Endothelial cell of umbilical vein (primary cell): ENCODE data around the gene PARP8. TPM values are rescaled to one million over a fixed set of nuclear protein-coding genes. Genes with fewer than 3 reads are reported as not detected.
"Not testable (repeated sequence)": the region's sequence is repeated elsewhere in the genome, so short reads cannot be mapped to it uniquely, and the experiment has no call there.

Source experiments
- BruUV-seq: library from RNA; stranded (reverse); fragments of 400-500 nt; replicated peaks from 2 replicates; lab custom pipeline; 2021; lab: Mats Ljungman, UMichigan
- CTCF ChIA-PET: fragments of 300-600, 350-600 bp; sonication (Branson Sonifier 250); formaldehyde crosslinking; loops from one replicate; lab custom pipeline; 2021; ENCODE audit warnings: antibody characterized with exemption, inconsistent platforms; lab: Charles Lee
- POLR2A ChIA-PET: fragments of 300-600, 350-600 bp; sonication (Branson Sonifier 250); formaldehyde crosslinking; loops from one replicate; lab custom pipeline; 2021; ENCODE audit warnings: antibody characterized with exemption, inconsistent platforms; lab: Charles Lee
- DNase-seq: peaks from one replicate; pipeline ENCODE4 v3.0.0-alpha.2; 2011; ENCODE audit warnings: low read depth, low spot score
- FAIRE-seq: peaks from 2 replicates; lab custom pipeline; 2011; peaks lifted over from hg19 to GRCh38; lab: Jason Lieb, UNC
- H2AFZ ChIP-seq: 2 replicates; pipeline ENCODE4 v1.6.0; 2012; ENCODE audit warnings: low read depth, low read length, control low read depth, inconsistent platforms
- H3K27ac ChIP-seq: 2 replicates; pipeline ENCODE4 v1.5.1; 2011; ENCODE audit warnings: low read depth, mild to moderate bottlenecking, control low read depth, low read length, moderate library complexity; ENCODE audit not compliant: insufficient read depth
- H3K27me3 ChIP-seq, 2 experiments: 2 replicates each; pipeline versions ENCODE4 v1.6.0 to v1.6.1; 2011; ENCODE audit warnings: low read length in 2 of 2, mixed read lengths in 1 of 2; ENCODE audit not compliant: control insufficient read depth in 2 of 2, insufficient read depth in 2 of 2
- H3K36me3 ChIP-seq, 2 experiments: 2 replicates in 1 of 2; 3 replicates in 1 of 2; pipeline ENCODE4 v1.5.1; 2011; ENCODE audit warnings: low read length in 2 of 2, mild to moderate bottlenecking in 1 of 2, moderate library complexity in 1 of 2; ENCODE audit not compliant: control insufficient read depth in 2 of 2, insufficient read depth in 2 of 2; ENCODE audit errors: extremely low read depth in 1 of 2
- H3K4me1 ChIP-seq: 3 replicates; pipeline ENCODE4 v1.5.1; 2011; ENCODE audit warnings: mild to moderate bottlenecking, low read length; ENCODE audit not compliant: control insufficient read depth, insufficient read depth; ENCODE audit errors: extremely low read depth
- H3K4me2 ChIP-seq: 2 replicates; pipeline ENCODE4 v1.6.1; 2011; ENCODE audit warnings: low read length, control low read depth, mixed read lengths; ENCODE audit not compliant: insufficient read depth
- H3K4me3 ChIP-seq, 3 experiments: fragments of 200-600 bp in 1 of 3; sonication (generic), shearing (Covaris generic) in 1 of 3; replicated peaks in 1 of 3; 2 replicates each; pipeline ENCODE4 v1.5.1; 2011 to 2016; ENCODE audit warnings: control low read depth in 3 of 3, low read length in 3 of 3, mild to moderate bottlenecking in 2 of 3, inconsistent platforms in 1 of 3, low read depth in 1 of 3, moderate library complexity in 1 of 3; ENCODE audit not compliant: insufficient read depth in 1 of 3
- H3K79me2 ChIP-seq: 2 replicates; pipeline ENCODE4 v1.6.0; 2012; ENCODE audit warnings: low read length, inconsistent platforms; ENCODE audit not compliant: control insufficient read depth, insufficient read depth
- H3K9ac ChIP-seq: replicated peaks from 2 replicates; pipeline ENCODE3; 2011; ENCODE audit warnings: low read length, control low read depth; ENCODE audit not compliant: insufficient read depth; ENCODE audit errors: extremely low read depth
- H3K9me1 ChIP-seq: replicated peaks from 3 replicates; pipeline ENCODE4 v1.6.0; 2011; ENCODE audit warnings: mild to moderate bottlenecking, low read length; ENCODE audit not compliant: control insufficient read depth, insufficient read depth; ENCODE audit errors: extremely low read depth
- H3K9me3 ChIP-seq: replicated peaks from 2 replicates; pipeline ENCODE4 v1.5.1; 2012; ENCODE audit warnings: low read length, inconsistent platforms; ENCODE audit not compliant: control insufficient read depth, insufficient read depth
- H4K20me1 ChIP-seq: replicated peaks from 2 replicates; pipeline ENCODE3; 2011; ENCODE audit warnings: mild to moderate bottlenecking, low read length; ENCODE audit not compliant: control insufficient read depth, insufficient read depth; ENCODE audit errors: extremely low read depth
- EZH2 ChIP-seq: IDR thresholded peaks from 2 replicates; pipeline ENCODE4 v1.6.1; 2012; ENCODE audit warnings: borderline replicate concordance, low read depth, mild to moderate bottlenecking, moderate library complexity, low read length, inconsistent platforms; ENCODE audit not compliant: severe bottlenecking
- FOS ChIP-seq: IDR thresholded peaks from 2 replicates; pipeline ENCODE4 v1.6.1; 2011; ENCODE audit warnings: mild to moderate bottlenecking, low read length, moderate library complexity, borderline replicate concordance; ENCODE audit not compliant: insufficient read depth
- GATA2 ChIP-seq: IDR thresholded peaks from 2 replicates; pipeline ENCODE4 v1.7.0; 2011; ENCODE audit warnings: low read depth, mild to moderate bottlenecking, moderate library complexity, mixed read lengths, low read length; ENCODE audit not compliant: insufficient read length, insufficient read depth
- JUN ChIP-seq: IDR thresholded peaks from 2 replicates; pipeline ENCODE4 v1.6.1; 2011; ENCODE audit warnings: borderline replicate concordance, low read depth; ENCODE audit not compliant: insufficient read length, insufficient read depth
- MYC ChIP-seq: IDR thresholded peaks from one replicate; pipeline ENCODE4 v1.6.1; 2011; ENCODE audit warnings: mild to moderate bottlenecking, low read depth, low read length
- POLR2A ChIP-seq: IDR thresholded peaks from 2 replicates; pipeline ENCODE4 v1.6.1; 2012; ENCODE audit warnings: low read depth, mild to moderate bottlenecking, control low read depth, low read length
- POLR2AphosphoS5 ChIP-seq: IDR thresholded peaks from 2 replicates; pipeline ENCODE4 v1.6.1; 2012; ENCODE audit warnings: low read depth, mild to moderate bottlenecking, control low read depth, low read length, moderate library complexity; ENCODE audit not compliant: insufficient read depth
- dilution Hi-C: fragments of 300-500 bp; cut with MboI; formaldehyde crosslinking; loops from one replicate; pipeline ENCODE4 v1.15.0; 2019; ENCODE audit warnings: low sequenced_read_pairs; ENCODE audit not compliant: extremely low pct_ligation_motif_present
- intact Hi-C: fragments of 100-400 bp; cut with micrococcal nuclease; formaldehyde crosslinking; loops from one replicate; pipeline ENCODE4 v1.10.0; 2022
- polyA plus RNA-seq, 4 experiments: library from polyadenylated mRNA; depleted of rRNA in 3 of 4; stranded (reverse) in 3 of 4; unstranded in 1 of 4; fragments of >200 nt; gene quantifications; 2 replicates each; pipeline versions ENCODE4 v1.2.1 to v1.2.3, GENCODE V29; 2011 to 2012; ENCODE audit warnings: missing spikeins in 1 of 4
- total RNA-seq: library from RNA; stranded (reverse); gene quantifications from 2 replicates; pipeline ENCODE4 v1.2.3, GENCODE V29; 2021
- TF ChIP-seq, protein P1 (sequence below), 2 donors: IDR thresholded peaks; 1 replicate in 1 of 2; 2 replicates in 1 of 2; pipeline ENCODE4 v1.5.1; 2011; ENCODE audit warnings: low read length in 2 of 2, mild to moderate bottlenecking in 2 of 2, moderate library complexity in 2 of 2, control low read depth in 1 of 2, inconsistent platforms in 1 of 2, low read depth in 1 of 2; ENCODE audit not compliant: insufficient read depth in 1 of 2; ENCODE audit errors: extremely low read depth in 1 of 2
- TF ChIP-seq, protein P2 (sequence below): IDR thresholded peaks from 2 replicates; pipeline ENCODE4 v1.6.1; 2011; ENCODE audit not compliant: insufficient read depth, insufficient read length

Gene PARP8
- total and polyA plus RNA-seq, 2 donors (not counting 3 experiments of a cell fraction or from before 2014, with no cell fraction given), result 0.03 to 0.60 TPM

DNA sequence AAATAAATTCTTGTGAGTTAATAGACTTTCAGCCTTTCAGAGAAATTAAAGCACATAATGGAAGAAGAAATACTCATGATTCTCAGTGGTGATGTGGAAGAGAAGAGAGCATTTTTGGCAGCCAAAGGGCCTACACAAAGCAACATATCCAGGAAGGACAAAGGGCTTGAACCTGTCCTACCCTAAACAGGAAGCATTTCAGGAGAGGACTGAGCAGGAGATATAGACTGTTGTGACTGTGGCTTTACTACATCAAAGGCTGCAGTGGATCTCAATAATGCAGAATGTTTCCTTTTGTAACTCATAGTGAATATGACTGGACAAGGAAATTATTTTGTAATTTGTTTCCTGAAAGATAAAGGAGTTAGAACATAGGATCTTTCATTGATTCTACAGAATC is 1.3 kb upstream of the PARP8 start:
- H3K27me3 ChIP-seq, result peaks cover 4 to 10% of the 10 kb centered on the region in 2 experiments
- CTCF ChIA-PET, result no interaction called here
- FAIRE-seq, result no peak

DNA sequence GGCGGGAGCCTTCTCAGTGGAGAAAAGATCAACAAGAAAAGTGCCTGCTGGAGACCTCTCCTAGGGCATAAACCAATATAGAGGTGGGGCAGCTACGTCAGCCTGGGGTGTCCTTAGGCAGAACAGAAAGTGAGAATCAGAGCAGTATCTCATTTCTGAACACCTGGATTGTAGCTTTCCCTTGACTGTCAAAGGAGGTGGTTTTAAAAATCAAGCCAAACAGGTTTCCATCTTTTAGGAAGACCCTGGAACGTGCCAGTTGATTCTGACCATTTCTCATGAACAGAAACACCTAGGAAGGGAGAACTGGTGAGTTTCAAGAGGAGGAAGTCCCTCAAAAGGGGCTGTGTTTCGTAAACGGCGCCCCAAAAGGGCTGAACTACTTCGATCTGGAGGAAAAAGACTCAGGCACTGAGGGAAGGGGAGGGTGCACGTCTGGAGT is 655 bp upstream of the PARP8 start:
- H3K9ac ChIP-seq, H3K4me3 ChIP-seq, POLR2A ChIA-PET, H3K9me1 ChIP-seq, H3K36me3 ChIP-seq, H3K4me2 ChIP-seq, H4K20me1 ChIP-seq, BruUV-seq, dilution Hi-C loops, H3K79me2 ChIP-seq, H2AFZ ChIP-seq, H3K27ac ChIP-seq, CTCF ChIA-PET, DNase-seq, H3K9me3 ChIP-seq, H3K4me1 ChIP-seq, FAIRE-seq, intact Hi-C loops: not testable (repeated sequence)
- H3K27me3 ChIP-seq, result peaks cover 4 to 10% of the 10 kb centered on the region in 2 experiments

More for the DNA sequence above, 1.3 kb upstream of the PARP8 start:
- Histone ChIP-seq H3K4me3 (no peak overlapping the region), H3K9me3 (no peaks in the 10 kb centered on the region), H3K4me2 (no peak overlapping the region), H2AFZ (no peak overlapping the region), H3K36me3 (no peaks in the 10 kb centered on the region), H3K9me1 (no peaks in the 10 kb centered on the region), H4K20me1 (no peaks in the 10 kb centered on the region), H3K9ac (no peak overlapping the region), H3K27ac (no peak overlapping the region), H3K4me1 (peaks cover 8% of the 10 kb centered on the region), H3K79me2 (no peaks in the 10 kb centered on the region)
- intact Hi-C loops (no loop called here), dilution Hi-C loops (no loop called here)
- POLR2A ChIA-PET, result no interaction called here
- DNase-seq, result no peak
- TF ChIP-seq, protein P1, sequence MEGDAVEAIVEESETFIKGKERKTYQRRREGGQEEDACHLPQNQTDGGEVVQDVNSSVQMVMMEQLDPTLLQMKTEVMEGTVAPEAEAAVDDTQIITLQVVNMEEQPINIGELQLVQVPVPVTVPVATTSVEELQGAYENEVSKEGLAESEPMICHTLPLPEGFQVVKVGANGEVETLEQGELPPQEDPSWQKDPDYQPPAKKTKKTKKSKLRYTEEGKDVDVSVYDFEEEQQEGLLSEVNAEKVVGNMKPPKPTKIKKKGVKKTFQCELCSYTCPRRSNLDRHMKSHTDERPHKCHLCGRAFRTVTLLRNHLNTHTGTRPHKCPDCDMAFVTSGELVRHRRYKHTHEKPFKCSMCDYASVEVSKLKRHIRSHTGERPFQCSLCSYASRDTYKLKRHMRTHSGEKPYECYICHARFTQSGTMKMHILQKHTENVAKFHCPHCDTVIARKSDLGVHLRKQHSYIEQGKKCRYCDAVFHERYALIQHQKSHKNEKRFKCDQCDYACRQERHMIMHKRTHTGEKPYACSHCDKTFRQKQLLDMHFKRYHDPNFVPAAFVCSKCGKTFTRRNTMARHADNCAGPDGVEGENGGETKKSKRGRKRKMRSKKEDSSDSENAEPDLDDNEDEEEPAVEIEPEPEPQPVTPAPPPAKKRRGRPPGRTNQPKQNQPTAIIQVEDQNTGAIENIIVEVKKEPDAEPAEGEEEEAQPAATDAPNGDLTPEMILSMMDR (IDR thresholded peaks at IDR 0.05; ENCODE audit: extremely low read depth in 1 of 2, insufficient read depth in 1 of 2, low read depth in 1 of 2, low read length in 2 of 2), result no peak
- TF ChIP-seq GATA2 (no peak), POLR2AphosphoS5 (no peak), EZH2 (no peak), JUN (no peak), FOS (no peak), MYC (no peak), POLR2A (no peak)
- TF ChIP-seq, protein P2, sequence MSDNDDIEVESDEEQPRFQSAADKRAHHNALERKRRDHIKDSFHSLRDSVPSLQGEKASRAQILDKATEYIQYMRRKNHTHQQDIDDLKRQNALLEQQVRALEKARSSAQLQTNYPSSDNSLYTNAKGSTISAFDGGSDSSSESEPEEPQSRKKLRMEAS, result no peak
- no TSS peak for BruUV-seq
